K562 (cell line): ENCODE data around the gene ZNF385D. TPM values are rescaled to one million over a fixed set of nuclear protein-coding genes. Genes with fewer than 3 reads are reported as not detected.

Experiments
- FOXP1 ChIP-seq: sonication (generic); formaldehyde crosslinking; IDR thresholded peaks from 2 replicates; pipeline ENCODE4 v1.8.0; 2022; ENCODE audit warnings: mild to moderate bottlenecking, missing genetic modification reagents
- JUN ChIP-seq, 2 experiments: sonication (generic) in 1 of 2; formaldehyde crosslinking in 1 of 2; IDR thresholded peaks; 2 replicates each; pipeline versions ENCODE4 v1.6.1 to v1.8.0; 2012 to 2022; ENCODE audit warnings: borderline replicate concordance in 2 of 2, mild to moderate bottlenecking in 2 of 2, improper control_type of control experiment in 1 of 2, low read depth in 1 of 2, low read length in 1 of 2, missing genetic modification reagents in 1 of 2
- MCM7 ChIP-seq, 2 experiments: fragments of 450-650 bp; IDR thresholded peaks; 2 replicates each; pipeline ENCODE4 v1.6.1; 2016 to 2018
- MGA ChIP-seq: fragments of 450-650 bp; IDR thresholded peaks from 2 replicates; pipeline ENCODE4 v1.6.1; 2016; ENCODE audit warnings: mild to moderate bottlenecking, moderate library complexity
- NFE2L1 ChIP-seq: fragments of 450-650 bp; IDR thresholded peaks from 2 replicates; pipeline ENCODE4 v1.6.1; 2016; ENCODE audit warnings: missing genetic modification characterization, low read depth, mild to moderate bottlenecking, missing compliant biosample characterization, moderate library complexity, borderline replicate concordance
- NKRF ChIP-seq: fragments of 450-650 bp; IDR thresholded peaks from 2 replicates; pipeline ENCODE4 v1.6.1; 2016; ENCODE audit warnings: borderline replicate concordance
- POLR2H ChIP-seq: IDR thresholded peaks from 2 replicates; pipeline ENCODE4 v1.6.1; 2016; ENCODE audit warnings: missing genetic modification characterization, low read depth, mild to moderate bottlenecking, control low read depth, missing compliant biosample characterization, moderate library complexity
- SRSF1 ChIP-seq: fragments of 200-400 bp; formaldehyde crosslinking; IDR thresholded peaks from 2 replicates; pipeline ENCODE4 v1.6.1; 2017; ENCODE audit warnings: mild to moderate bottlenecking, low read depth, low read length, moderate library complexity
- TCF15 ChIP-seq: fragments of 250-450 bp; sonication (Bioruptor Pico); IDR thresholded peaks from 2 replicates; pipeline ENCODE4 v1.8.0; 2022; ENCODE audit warnings: moderate library complexity, mild to moderate bottlenecking, inconsistent platforms
- ZNF217 ChIP-seq: sonication (generic); formaldehyde crosslinking; IDR thresholded peaks from 2 replicates; pipeline ENCODE4 v1.8.0; 2022; ENCODE audit warnings: mild to moderate bottlenecking, missing genetic modification reagents
- ZNF224 ChIP-seq: sonication (generic); formaldehyde crosslinking; IDR thresholded peaks from 2 replicates; pipeline ENCODE4 v1.8.0; 2022; ENCODE audit warnings: mild to moderate bottlenecking, missing genetic modification reagents
- ZNF644 ChIP-seq: fragments of 200-800 bp; sonication (Bioruptor generic); IDR thresholded peaks from 2 replicates; pipeline ENCODE4 v1.6.1; 2016; ENCODE audit warnings: low read depth, missing genetic modification characterization, missing compliant biosample characterization
- ZNF707 ChIP-seq: fragments of 250-450 bp; sonication (Bioruptor Pico); conservative IDR thresholded peaks from 2 replicates; pipeline ENCODE4 v1.8.0; 2022; ENCODE audit warnings: inconsistent platforms, mild to moderate bottlenecking, moderate library complexity
- ZNF75A ChIP-seq: fragments of 450-650 bp; formaldehyde crosslinking; IDR thresholded peaks from 2 replicates; pipeline ENCODE4 v1.4.0; 2020; ENCODE audit warnings: mild to moderate bottlenecking
- ZNF830 ChIP-seq: fragments of 250-450 bp; sonication (Bioruptor Pico); IDR thresholded peaks from 2 replicates; pipeline ENCODE4 v1.5.0; 2021; ENCODE audit warnings: mild to moderate bottlenecking
- polyA plus RNA-seq, 8 experiments: library from polyadenylated mRNA; depleted of rRNA in 4 of 8; stranded (reverse) in 5 of 8; unstranded in 3 of 8; fragments of >200 nt; fragmentation: Nextera tagmentation in 2 of 8; fragmentation: Illumina TruSeq in 1 of 8; extraction: Ambion mirVana in 2 of 8; extraction: Trizol in 1 of 8; gene quantifications; 2 replicates each; pipeline versions ENCODE4 v1.2.1 to v1.2.3, GENCODE V29; 2011 to 2014; ENCODE audit warnings: inconsistent platforms in 1 of 8, missing spikeins in 1 of 8
- total RNA-seq, 7 experiments: library from RNA; depleted of rRNA in 6 of 7; stranded (reverse); fragments of >200 nt in 6 of 7; fragmentation: Illumina TruSeq in 2 of 7; extraction: Trizol in 2 of 7; gene quantifications; 2 replicates each; pipeline versions ENCODE4 v1.2.1 to v1.2.3, GENCODE V29; 2011 to 2021; ENCODE audit warnings: low replicate concordance in 1 of 7

Gene ZNF385D
- total and polyA plus RNA-seq, 9 of the 15 experiments (the other 6 are each of a cell fraction or from before 2014, with no cell fraction given) = 0.14 to 1.7 (median 0.51) TPM

DNA sequence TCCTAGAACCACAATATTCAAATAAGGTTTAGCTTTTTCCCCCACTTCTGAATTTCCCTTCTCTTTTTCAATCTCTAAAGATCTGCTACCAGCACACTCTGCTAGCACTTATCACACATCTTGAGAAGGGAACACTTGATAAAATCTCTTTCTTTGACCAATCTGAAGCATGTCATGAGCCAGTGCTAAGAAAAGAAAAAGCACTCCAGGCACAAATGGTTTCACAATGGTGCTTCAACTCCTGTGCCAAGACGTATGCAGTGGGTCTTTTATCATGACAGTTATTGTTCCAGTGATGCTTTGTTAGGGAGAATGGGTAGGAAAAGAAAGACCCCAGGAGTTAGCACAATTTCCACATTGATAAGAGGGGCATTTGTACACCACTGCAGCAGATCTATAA, 248.4 kb downstream of the ZNF385D start (continued):
- no peak for TF ChIP-seq MGA
- TF ChIP-seq NFE2L1 (tag) = no peak
- TF ChIP-seq FOXP1 = no peak
- TF ChIP-seq ZNF75A = no peak
- no peak for TF ChIP-seq SRSF1
- TF ChIP-seq ZNF224 = no peak
- TF ChIP-seq POLR2H (tag) = no peak
- no peak for TF ChIP-seq MCM7 (IDR thresholded peaks at IDR 0.05)
- no peak for TF ChIP-seq ZNF830 (CRISPR knock-in tag)
- no peak for TF ChIP-seq JUN (IDR thresholded peaks at IDR 0.05; ENCODE audit: borderline replicate concordance, low read depth, low read length)
- TF ChIP-seq JUN (CRISPR knock-in tag; IDR thresholded peaks at IDR 0.05; ENCODE audit: borderline replicate concordance) = no peak
- TF ChIP-seq NKRF = no peak
- no peak for TF ChIP-seq ZNF644 (tag)
- TF ChIP-seq ZNF707 = no peak
- TF ChIP-seq TCF15 (CRISPR knock-in tag) = no peak
- no peak for TF ChIP-seq ZNF217 (CRISPR knock-in tag)
